GM19023 (cell line): ENCODE measurements around the gene PPIB.

Experiments
- ATAC-seq: cut with Tn5 transposase; IDR thresholded peaks from one replicate; pipeline ENCODE4 v1.9.1; 2021; ENCODE audit warnings: mild to moderate bottlenecking, moderate library complexity; ENCODE audit not compliant: unreplicated experiment

Gene PPIB

DNA sequence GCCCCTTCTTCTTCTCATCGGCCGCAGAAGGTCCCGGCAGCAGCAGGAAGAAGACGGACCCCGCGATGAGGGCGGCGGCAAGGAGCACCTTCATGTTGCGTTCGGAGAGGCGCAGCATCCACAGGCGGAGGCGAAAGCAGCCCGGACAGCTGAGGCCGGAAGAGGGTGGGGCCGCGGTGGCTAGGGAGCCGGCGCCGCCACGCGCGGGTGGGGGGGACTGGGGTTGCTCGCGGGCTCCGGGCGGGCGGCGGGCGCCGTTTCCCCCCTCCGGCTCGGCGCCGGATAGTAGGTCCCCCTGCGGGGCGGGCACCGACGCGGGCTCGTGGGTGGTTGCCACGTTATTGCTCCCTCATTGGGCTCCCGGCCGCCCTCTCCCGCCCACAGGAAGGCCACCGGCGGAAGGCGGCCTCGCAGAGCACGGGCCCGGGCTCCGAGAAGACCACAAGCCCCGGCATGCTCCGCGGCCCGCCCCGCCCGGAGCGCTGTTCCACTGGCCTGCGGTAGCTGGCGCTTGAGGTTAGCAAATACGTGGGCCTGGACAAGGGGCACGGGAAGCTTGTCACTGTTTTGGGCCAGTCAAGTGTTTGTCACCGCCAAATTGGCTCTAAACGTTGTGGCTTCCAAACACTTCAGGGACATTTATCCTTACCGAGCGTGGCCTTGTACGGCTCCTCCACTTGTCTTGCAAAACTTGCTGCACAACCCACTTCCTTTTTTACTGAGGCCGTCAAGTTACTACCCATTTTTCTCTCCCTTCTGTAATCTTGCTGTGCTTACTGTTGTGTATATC is at the start of gene PPIB:
Gene PPIB, minus strand, starts transcription at position 154 of the 790 bp plus-strand sequence. Its CDS starts 36 bp downstream, at position 118.
- peak; percentile 91 for ATAC-seq

GRCh38 chr15:64211696-64212095 is 48.9 kb upstream of the PPIB start:
- no peak for ATAC-seq

- no peak for ATAC-seq
These were observed 47.5 kb upstream of the PPIB start for GRCh38 chr15:64210371-64210770.

- ATAC-seq, result no peak
These were observed 47.0 kb upstream of the PPIB start for GRCh38 chr15:64209680-64210334.

DNA sequence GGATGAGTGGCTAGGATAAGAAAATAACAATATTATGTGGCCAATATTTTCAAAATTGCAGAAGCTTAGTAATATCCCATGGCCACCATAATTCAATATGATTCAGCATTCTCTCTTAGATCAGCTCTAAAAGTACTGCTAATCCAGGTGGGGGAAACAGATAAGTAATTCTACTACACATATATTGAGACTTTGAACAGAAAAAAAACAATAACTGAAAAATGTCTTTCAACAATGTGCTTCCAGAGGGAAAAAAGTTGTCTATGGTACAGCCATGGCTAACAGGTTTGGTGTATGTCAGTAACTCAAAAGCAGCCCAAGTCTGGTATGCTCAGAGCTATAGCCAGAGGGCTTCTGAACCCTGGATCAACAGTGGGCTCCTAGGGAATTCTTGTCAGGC is 42.4 kb upstream of the PPIB start:
- no peak for ATAC-seq

DNA sequence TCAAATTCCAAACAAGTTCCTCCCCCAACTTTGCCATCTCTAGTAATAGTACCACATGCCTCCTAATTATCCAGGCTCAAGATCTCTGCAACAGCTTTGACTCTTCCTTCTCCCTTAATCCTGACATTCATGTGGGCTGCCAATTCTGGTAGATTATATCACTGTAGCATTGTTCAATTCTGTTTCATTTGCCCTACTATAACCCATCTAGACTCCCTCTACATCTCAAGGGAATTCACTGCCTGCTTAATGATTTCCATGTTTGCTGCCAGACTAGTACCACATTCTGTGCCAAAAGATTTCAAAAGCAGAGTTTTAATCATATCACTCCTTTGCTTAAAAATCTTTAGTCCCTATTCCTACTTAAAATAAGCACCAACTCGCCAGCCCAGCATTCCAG is 34.6 kb upstream of the PPIB start:
- no peak for ATAC-seq

- ATAC-seq, result no peak
These were observed 31.1 kb upstream of the PPIB start for GRCh38 chr15:64193971-64194370.

DNA sequence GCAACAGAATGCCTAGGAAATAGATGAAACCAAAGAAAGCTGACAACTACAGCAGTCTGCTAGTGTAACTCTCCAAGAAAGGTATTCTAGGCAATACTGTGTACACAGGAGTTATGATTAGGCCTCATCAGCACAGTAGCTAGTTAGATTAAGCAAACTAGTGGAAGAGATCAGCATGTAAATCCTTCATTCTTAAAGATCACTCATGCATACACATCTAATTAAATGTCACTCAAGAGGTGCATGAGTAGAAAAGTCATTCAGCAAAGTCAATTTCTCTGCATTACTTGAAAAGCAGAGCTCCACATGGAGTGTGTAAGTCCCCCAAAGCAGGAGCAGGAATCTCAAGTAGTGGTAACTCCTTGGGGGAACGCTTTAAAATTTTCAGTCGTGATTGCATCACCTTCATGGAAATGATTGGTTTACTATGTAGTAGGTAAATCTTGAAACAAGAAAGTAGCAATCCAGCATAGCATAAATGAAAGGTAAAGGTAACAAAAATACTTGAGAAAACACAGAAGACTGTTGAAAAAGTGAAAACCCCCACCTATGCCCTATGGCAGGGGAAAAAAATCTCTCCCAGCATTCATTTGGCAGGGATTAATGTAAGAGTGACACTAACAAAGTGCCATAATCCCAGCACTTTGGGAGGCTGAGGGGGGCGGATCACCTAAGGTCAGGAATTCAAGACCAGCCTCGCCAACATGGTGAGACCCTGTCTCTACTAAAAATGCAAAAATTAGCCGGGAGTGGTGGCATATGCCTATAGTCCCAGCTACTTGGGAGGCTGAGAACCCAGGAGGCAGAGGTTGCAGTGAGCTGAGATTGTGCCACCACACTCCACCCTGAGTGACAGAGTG is 29.4 kb upstream of the PPIB start:
- no peak for ATAC-seq

- ATAC-seq, result no peak
These were observed 24.8 kb upstream of the PPIB start for GRCh38 chr15:64187396-64188191.

DNA sequence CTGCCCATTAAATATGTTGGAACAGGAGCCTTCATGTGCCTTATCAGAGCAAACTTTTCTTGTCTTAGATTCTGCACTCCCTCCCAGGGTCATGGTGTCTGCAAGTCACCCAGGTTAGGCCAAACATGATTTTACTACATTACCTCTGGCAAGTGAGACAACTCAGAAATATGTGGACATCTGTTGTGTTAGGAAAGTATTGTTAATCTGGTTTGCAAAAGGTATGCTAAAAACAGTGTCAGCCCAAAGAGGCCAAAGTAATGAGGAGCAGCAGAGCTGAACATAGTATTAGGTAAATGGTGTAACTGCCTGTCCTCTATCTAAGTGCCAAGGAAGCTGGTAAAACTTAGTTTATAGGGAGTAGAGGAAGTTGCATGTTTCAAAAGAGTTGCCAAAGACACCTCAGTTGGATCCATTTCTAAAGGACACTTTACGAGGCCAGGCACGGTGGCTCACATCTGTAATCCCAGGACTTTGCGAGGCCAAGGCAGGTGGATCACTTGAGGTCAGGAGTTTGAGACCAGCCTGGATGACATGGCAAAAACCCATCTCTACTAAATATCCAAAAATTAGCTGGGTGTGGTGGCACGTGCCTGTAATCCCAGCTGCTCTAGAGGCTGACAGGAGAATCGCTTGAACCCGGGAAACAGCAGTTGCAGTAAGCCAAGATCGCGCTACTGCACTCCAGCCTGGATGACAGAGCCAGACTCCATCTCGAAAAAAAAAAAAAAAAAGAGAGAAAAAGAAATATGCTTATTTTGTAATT is 22.5 kb upstream of the PPIB start:
- ATAC-seq, result no peak

DNA sequence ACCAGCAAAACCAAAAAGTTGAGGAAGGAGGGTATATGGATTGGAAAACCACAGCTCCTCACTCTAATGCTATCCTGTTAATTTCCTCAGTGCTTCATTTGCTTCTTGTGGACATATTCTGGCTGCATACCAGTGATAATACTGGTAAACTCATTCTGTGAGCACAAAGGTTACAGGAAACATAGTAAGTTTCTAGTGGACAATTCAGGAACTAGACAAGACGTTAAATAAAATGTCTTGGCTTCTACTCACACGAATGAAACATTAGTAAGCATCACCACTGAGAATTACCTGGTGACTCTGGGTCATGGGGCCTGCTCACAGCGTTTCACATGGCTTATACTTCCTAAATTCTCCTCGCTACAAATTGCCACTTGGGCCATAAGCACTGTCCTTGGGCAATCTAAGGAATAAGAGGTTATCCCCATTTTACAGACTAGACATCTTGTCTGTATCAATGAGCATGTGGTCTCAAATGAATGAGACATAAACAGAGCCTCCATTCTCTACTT is 20.1 kb upstream of the PPIB start:
- no peak for ATAC-seq

GRCh38 chr15:64180235-64180824 is 17.5 kb upstream of the PPIB start:
- ATAC-seq, result no peak

- ATAC-seq, result no peak
These were observed 3.5 kb upstream of the PPIB start for GRCh38 chr15:64166102-64166890.

DNA sequence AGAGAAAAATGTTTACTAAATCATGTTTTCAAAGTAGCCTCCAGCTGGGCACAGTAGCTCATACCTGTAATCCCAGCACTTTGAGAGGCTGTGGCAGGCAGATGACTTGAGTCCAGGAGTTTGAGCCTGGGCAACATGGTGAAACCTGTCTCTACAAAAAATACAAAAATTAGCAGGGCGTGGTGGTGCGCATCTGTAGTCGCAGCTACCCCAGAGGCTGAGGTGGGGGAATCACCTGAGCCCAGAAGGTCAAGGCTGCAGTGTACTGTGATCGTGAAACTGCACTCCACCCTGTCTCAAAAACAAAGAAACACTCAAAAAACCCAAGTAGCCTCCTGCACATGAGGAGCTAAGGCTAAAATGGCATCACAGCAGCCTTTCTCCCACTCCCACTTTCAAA is 1.6 kb upstream of the PPIB start:
- no peak for ATAC-seq

DNA sequence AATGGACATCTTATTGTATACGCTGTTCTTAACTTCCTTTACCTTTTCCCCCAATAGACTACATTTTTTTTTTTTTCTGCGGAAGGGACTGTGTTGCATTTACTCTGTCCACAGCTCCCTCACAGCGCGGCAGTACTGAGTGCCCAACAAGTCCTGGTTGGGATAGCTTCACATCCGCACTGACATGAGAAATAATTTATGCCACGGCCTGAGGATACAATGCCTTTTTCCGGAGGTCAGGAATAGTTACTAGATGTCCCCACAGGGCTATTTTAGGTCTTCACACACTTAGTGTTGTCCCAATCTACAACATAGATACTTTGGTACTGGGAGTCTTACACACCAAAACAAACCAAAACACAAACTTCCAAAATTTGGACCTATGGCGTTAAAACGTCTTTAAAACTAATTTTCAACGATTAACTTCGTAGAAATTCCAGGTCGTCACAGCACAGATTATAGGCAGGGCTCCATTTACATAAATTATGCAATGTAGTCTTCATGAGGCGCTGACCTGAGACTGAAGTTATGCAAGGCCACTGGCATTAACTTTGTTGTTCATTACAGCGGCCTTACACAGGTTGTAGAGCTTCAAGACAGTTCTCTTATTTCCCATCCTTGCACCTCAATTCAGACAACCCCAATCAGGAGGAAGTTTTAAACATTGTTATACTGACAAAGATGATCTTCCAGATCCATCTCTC is 989 bp upstream of the PPIB start:
- peak; percentile 2 for ATAC-seq

DNA sequence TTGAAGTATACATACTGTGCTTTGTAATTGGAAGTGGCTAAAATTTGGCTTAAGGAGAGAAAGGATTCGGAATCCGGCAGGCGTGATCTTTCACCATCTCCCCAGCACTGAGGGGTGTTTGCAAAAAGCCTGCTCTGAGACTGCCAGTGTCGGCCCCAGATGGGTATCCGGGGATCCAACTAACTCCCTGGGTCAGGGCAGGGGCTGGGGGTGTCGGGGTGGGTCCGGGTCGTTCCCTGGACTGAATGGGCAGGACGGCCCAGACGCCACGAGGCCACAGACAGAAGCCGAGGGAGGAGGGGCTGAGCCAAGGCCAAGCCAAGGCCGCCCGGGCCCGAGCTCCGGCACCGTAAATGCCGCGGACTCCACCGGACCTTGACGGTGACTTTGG is 349 bp downstream of the PPIB start:
- peak; percentile 27 for ATAC-seq

- ATAC-seq, result no peak
These were observed 939 bp downstream of the PPIB start for GRCh38 chr15:64161688-64162477.
